HG03520 (cell line): ENCODE measurements around the gene HIP1R.
"Not testable (repeated sequence)": the region's sequence is repeated elsewhere in the genome, so short reads cannot be mapped to it uniquely, and the experiment has no call there.

Experiments
- ATAC-seq: cut with Tn5 transposase; IDR thresholded peaks from one replicate; pipeline ENCODE4 v1.9.1; 2021; ENCODE audit warnings: mild to moderate bottlenecking, moderate library complexity; ENCODE audit not compliant: unreplicated experiment

Gene HIP1R

GRCh38 chr12:122834921-122835749, at the start of gene HIP1R:
Gene HIP1R (plus strand): TSS chr12:122835457. CDS start chr12:122835551, 94 bp downstream.
- no peak for ATAC-seq

GRCh38 chr12:122785503-122785902, 49.8 kb upstream of the HIP1R start:
- no peak for ATAC-seq

- ATAC-seq, result no peak
Measured at GRCh38 chr12:122788387-122788786, 46.9 kb upstream of the HIP1R start.

GRCh38 chr12:122789637-122790036, 45.6 kb upstream of the HIP1R start:
- ATAC-seq, result no peak

GRCh38 chr12:122790393-122791075, 44.7 kb upstream of the HIP1R start:
- no peak for ATAC-seq

- no peak for ATAC-seq
Measured at GRCh38 chr12:122793685-122794106, 41.6 kb upstream of the HIP1R start.

GRCh38 chr12:122795807-122796206, 39.5 kb upstream of the HIP1R start:
- ATAC-seq, result no peak

GRCh38 chr12:122799641-122800243, 35.5 kb upstream of the HIP1R start:
- ATAC-seq, result no peak

- no peak for ATAC-seq
Measured at GRCh38 chr12:122803937-122804336, 31.3 kb upstream of the HIP1R start.

GRCh38 chr12:122804957-122805356, 30.3 kb upstream of the HIP1R start:
- ATAC-seq, result not testable (repeated sequence)

- no peak for ATAC-seq
Measured at GRCh38 chr12:122807651-122808050, 27.6 kb upstream of the HIP1R start.

GRCh38 chr12:122811777-122812176, 23.5 kb upstream of the HIP1R start:
- no peak for ATAC-seq

GRCh38 chr12:122813310-122813713, 21.9 kb upstream of the HIP1R start:
- no peak for ATAC-seq

- no peak for ATAC-seq
Measured at GRCh38 chr12:122819209-122819785, 16.0 kb upstream of the HIP1R start.

GRCh38 chr12:122820138-122820537, 15.1 kb upstream of the HIP1R start:
- no peak for ATAC-seq

- ATAC-seq, result no peak
Measured at GRCh38 chr12:122820838-122821271, 14.4 kb upstream of the HIP1R start.

- ATAC-seq, result no peak
Measured at GRCh38 chr12:122823429-122823828, 11.8 kb upstream of the HIP1R start.

- ATAC-seq, result no peak
Measured at GRCh38 chr12:122825773-122826724, 9.2 kb upstream of the HIP1R start.

GRCh38 chr12:122827258-122827657, 8.0 kb upstream of the HIP1R start:
- ATAC-seq, result no peak

- no peak for ATAC-seq
Measured at GRCh38 chr12:122830517-122831214, 4.6 kb upstream of the HIP1R start.
